Smooth muscle cell (in vitro differentiated cells): ENCODE measurements around the gene CNKSR3. TPM values are rescaled to one million over a fixed set of nuclear protein-coding genes. Genes with fewer than 3 reads are reported as not detected.

Experiments used
- DNase-seq: peaks from one replicate; lab custom pipeline; 2025; ENCODE audit not compliant: unreplicated experiment; lab: John Stamatoyannopoulos, UW
- H2AFZ ChIP-seq: fragments of 200-600 bp; sonication (generic); 2 replicates; pipeline ENCODE4 v1.6.0; 2016; ENCODE audit warnings: antibody characterized with exemption, low read depth, mild to moderate bottlenecking
- H3F3A ChIP-seq: fragments of 200-600 bp; sonication (generic); 2 replicates; pipeline ENCODE4 v1.6.0; 2017; ENCODE audit warnings: antibody characterized with exemption, low read depth
- H3K27ac ChIP-seq: fragments of 200-600 bp; sonication (generic); 2 replicates; pipeline ENCODE4 v1.5.1; 2016; ENCODE audit warnings: low read depth, mild to moderate bottlenecking
- H3K27me3 ChIP-seq: fragments of 200-600 bp; sonication (generic); 2 replicates; pipeline ENCODE4 v1.6.1; 2016; ENCODE audit warnings: low read depth, mild to moderate bottlenecking
- H3K36me3 ChIP-seq: fragments of 200-600 bp; sonication (generic); 2 replicates; pipeline ENCODE4 v1.5.1; 2016; ENCODE audit warnings: low read depth
- H3K4me1 ChIP-seq: fragments of 200-600 bp; sonication (generic); 2 replicates; pipeline ENCODE4 v1.5.1; 2016; ENCODE audit warnings: low read depth
- H3K4me2 ChIP-seq: fragments of 200-600 bp; sonication (generic); 2 replicates; pipeline ENCODE4 v1.6.0; 2016; ENCODE audit warnings: mild to moderate bottlenecking
- H3K4me3 ChIP-seq: fragments of 200-600 bp; sonication (generic); 2 replicates; pipeline ENCODE4 v1.5.1; 2016; ENCODE audit warnings: mild to moderate bottlenecking
- H3K79me2 ChIP-seq: fragments of 200-600 bp; sonication (generic); 2 replicates; pipeline ENCODE4 v1.6.0; 2016; ENCODE audit warnings: low read depth, mild to moderate bottlenecking
- H3K9ac ChIP-seq: fragments of 200-600 bp; sonication (generic); 2 replicates; pipeline ENCODE4 v1.6.0; 2016; ENCODE audit warnings: low read depth
- H3K9me3 ChIP-seq: fragments of 200-600 bp; sonication (generic); replicated peaks from 2 replicates; pipeline ENCODE4 v1.5.1; 2016; ENCODE audit warnings: low read depth
- H4K20me1 ChIP-seq: fragments of 200-600 bp; sonication (generic); 2 replicates; pipeline ENCODE4 v1.6.0; 2016; ENCODE audit warnings: low read depth
- CTCF ChIP-seq: fragments of 200-600 bp; sonication (generic); IDR thresholded peaks from 2 replicates; pipeline ENCODE4 v1.5.1; 2017; ENCODE audit warnings: borderline replicate concordance, mild to moderate bottlenecking, antibody characterized with exemption; ENCODE audit not compliant: insufficient read depth, poor library complexity, severe bottlenecking
- WGBS: methylation state at CpG from one replicate; pipeline ENCODE4 v1.1.7; 2016; ENCODE audit warnings: low lambda C conversion rate; 5-methylcytosine and 5-hydroxymethylcytosine counted together
- polyA plus RNA-seq: library from polyadenylated mRNA; unstranded; fragments of >200 nt; fragmentation: Nextera tagmentation; extraction: Ambion mirVana; gene quantifications from 2 replicates; pipeline ENCODE4 v1.2.1, GENCODE V29; 2016
- total RNA-seq: library from RNA; depleted of rRNA; stranded (reverse); fragments of >200 nt; gene quantifications from 2 replicates; pipeline ENCODE4 v1.2.3, GENCODE V29; 2014

The CNKSR3 gene
- total and polyA plus RNA-seq, 2 experiments from 2014 or later: 5.0 to 5.5 TPM

GRCh38 chr6:154440022-154440421 lies 70.5 kb downstream of the CNKSR3 start:
- DNase-seq: no peak
- Histone ChIP-seq H3K4me3 (no peak overlapping the region), H3K9ac (no peak overlapping the region), H3F3A (no peaks in the 10 kb centered on the region), H3K27me3 (no peaks in the 10 kb centered on the region), H2AFZ (no peak overlapping the region), H3K9me3 (no peaks in the 10 kb centered on the region), H3K36me3 (no peaks in the 10 kb centered on the region), H3K27ac (no peak overlapping the region), H4K20me1 (no peaks in the 10 kb centered on the region), H3K79me2 (no peaks in the 10 kb centered on the region), H3K4me1 (peaks cover under 1% of the 10 kb centered on the region), H3K4me2 (no peak overlapping the region)
- WGBS: 71% methylated on average over 3 of the region's 3 CpGs
- TF ChIP-seq CTCF: no peak

GRCh38 chr6:154438882-154439415 lies 71.5 kb downstream of the CNKSR3 start:
- Histone ChIP-seq H2AFZ (no peak overlapping the region), H3K9me3 (no peaks in the 10 kb centered on the region), H3F3A (no peaks in the 10 kb centered on the region), H3K36me3 (no peaks in the 10 kb centered on the region), H3K4me1 (peaks cover 5% of the 10 kb centered on the region), H3K27me3 (no peaks in the 10 kb centered on the region), H3K4me2 (no peak overlapping the region), H3K4me3 (no peak overlapping the region), H3K27ac (no peak overlapping the region), H3K9ac (no peak overlapping the region), H4K20me1 (no peaks in the 10 kb centered on the region), H3K79me2 (no peaks in the 10 kb centered on the region)
- no peak for TF ChIP-seq CTCF
- DNase-seq: no peak
- WGBS: 93% methylated on average over 9 of the region's 9 CpGs

- WGBS: 96% methylated on average over 11 of the region's 11 CpGs
- no peaks in the 10 kb centered on the region for H3F3A ChIP-seq
- DNase-seq: no peak
- H3K4me3 ChIP-seq: no peak overlapping the region
- no peaks in the 10 kb centered on the region for H3K27me3 ChIP-seq
- no peaks in the 10 kb centered on the region for H4K20me1 ChIP-seq
- H3K4me1 ChIP-seq: peaks cover 21% of the 10 kb centered on the region
- no peak overlapping the region for H3K9ac ChIP-seq
- TF ChIP-seq CTCF: no peak
- no peaks in the 10 kb centered on the region for H3K9me3 ChIP-seq
- no peak overlapping the region for H3K4me2 ChIP-seq
- no peak overlapping the region for H3K27ac ChIP-seq
- no peaks in the 10 kb centered on the region for H3K36me3 ChIP-seq
- H2AFZ ChIP-seq: no peak overlapping the region
- no peaks in the 10 kb centered on the region for H3K79me2 ChIP-seq
These were observed 75.0 kb downstream of the CNKSR3 start for GRCh38 chr6:154435400-154435945.

- Histone ChIP-seq H4K20me1 (no peaks in the 10 kb centered on the region), H3K36me3 (no peaks in the 10 kb centered on the region), H3K79me2 (no peaks in the 10 kb centered on the region), H3K4me1 (peaks cover 21% of the 10 kb centered on the region), H2AFZ (no peak overlapping the region), H3K9me3 (no peaks in the 10 kb centered on the region), H3K9ac (no peak overlapping the region), H3K4me2 (no peak overlapping the region), H3K27ac (no peak overlapping the region), H3K4me3 (no peak overlapping the region), H3F3A (no peaks in the 10 kb centered on the region), H3K27me3 (no peaks in the 10 kb centered on the region)
- DNase-seq: no peak
- no peak for TF ChIP-seq CTCF
- WGBS: 91% methylated on average over 3 of the region's 3 CpGs
These were observed 75.8 kb downstream of the CNKSR3 start for GRCh38 chr6:154434662-154435061.
